GM23338 (cell line): ENCODE data around the gene ERC2. TPM values are rescaled to one million over a fixed set of nuclear protein-coding genes. Genes with fewer than 3 reads are reported as not detected.

Source experiments
- ATAC-seq: fragments of 200-7000 bp; cut with Tn5 transposase; 3 replicates; pipeline ENCODE4 v1.9.1; 2020
- DNase-seq: peaks from one replicate; pipeline ENCODE4 v3.0.0-alpha.2; 2015; ENCODE audit warnings: low spot score
- H2AFZ ChIP-seq: fragments of 200-600 bp; sonication (generic); 2 replicates; pipeline ENCODE4 v1.8.0; 2016; ENCODE audit warnings: antibody characterized with exemption, mild to moderate bottlenecking, moderate library complexity
- H3F3A ChIP-seq: fragments of 200-600 bp; sonication (generic); replicated peaks from 2 replicates; pipeline ENCODE4 v1.8.0; 2017; ENCODE audit warnings: antibody characterized with exemption, mixed run types, low read depth
- H3K27ac ChIP-seq: fragments of 200-600 bp; sonication (generic); 2 replicates; pipeline ENCODE4 v1.6.1; 2016; ENCODE audit warnings: low read depth
- H3K27me3 ChIP-seq: fragments of 200-600 bp; sonication (generic); 2 replicates; pipeline ENCODE4 v1.8.0; 2016; ENCODE audit warnings: mild to moderate bottlenecking, mixed run types, moderate library complexity; ENCODE audit not compliant: insufficient read depth
- H3K36me3 ChIP-seq: fragments of 200-600 bp; sonication (generic); 2 replicates; pipeline ENCODE4 v1.8.0; 2016; ENCODE audit warnings: mild to moderate bottlenecking; ENCODE audit not compliant: insufficient read depth
- H3K4me1 ChIP-seq: fragments of 200-600 bp; sonication (generic); 2 replicates; pipeline ENCODE4 v1.8.0; 2016; ENCODE audit warnings: mild to moderate bottlenecking, moderate library complexity; ENCODE audit not compliant: insufficient read depth
- H3K4me2 ChIP-seq: fragments of 200-600 bp; sonication (generic); 2 replicates; pipeline ENCODE4 v1.7.1; 2017; ENCODE audit warnings: mixed run types
- H3K4me3 ChIP-seq: fragments of 200-600 bp; sonication (generic); 2 replicates; pipeline ENCODE4 v1.6.1; 2016; ENCODE audit warnings: mixed run types
- H3K79me2 ChIP-seq: fragments of 200-600 bp; sonication (generic); replicated peaks from 2 replicates; pipeline ENCODE4 v1.8.0; 2017; ENCODE audit warnings: mild to moderate bottlenecking; ENCODE audit not compliant: insufficient read depth
- H3K9me2 ChIP-seq: fragments of 200-600 bp; sonication (generic); 2 replicates; pipeline ENCODE4 v1.8.0; 2017; ENCODE audit not compliant: insufficient read depth
- H4K20me1 ChIP-seq: fragments of 200-600 bp; sonication (generic); replicated peaks from 2 replicates; pipeline ENCODE4 v1.8.0; 2017; ENCODE audit warnings: mild to moderate bottlenecking; ENCODE audit not compliant: insufficient read depth
- H3K27ac Mint-ChIP-seq: 2 replicates; pipeline ENCODE4 v1.8.0; 2020; ENCODE audit warnings: inconsistent platforms, mild to moderate bottlenecking, moderate library complexity, mixed read lengths
- H3K27me3 Mint-ChIP-seq: 3 replicates; pipeline ENCODE4 v1.8.0; 2022; ENCODE audit warnings: low read depth, mild to moderate bottlenecking, moderate library complexity, mixed read lengths, inconsistent platforms; ENCODE audit not compliant: insufficient read depth, poor library complexity
- H3K36me3 Mint-ChIP-seq: 3 replicates; pipeline ENCODE4 v1.8.0; 2021; ENCODE audit warnings: low read depth, mild to moderate bottlenecking, inconsistent platforms, moderate library complexity, mixed read lengths
- H3K4me1 Mint-ChIP-seq: 3 replicates; pipeline ENCODE4 v1.8.0; 2020; ENCODE audit warnings: mild to moderate bottlenecking, inconsistent platforms, mixed read lengths
- H3K4me3 Mint-ChIP-seq: 3 replicates; pipeline ENCODE4 v1.8.0; 2021; ENCODE audit warnings: moderate library complexity, mild to moderate bottlenecking, inconsistent platforms, mixed read lengths
- H3K9me3 Mint-ChIP-seq: 3 replicates; pipeline ENCODE4 v1.8.0; 2020; ENCODE audit warnings: moderate library complexity, mild to moderate bottlenecking, inconsistent platforms, mixed read lengths
- CREB1 ChIP-seq: fragments of 250-450 bp; sonication (Bioruptor Pico); IDR thresholded peaks from 2 replicates; pipeline ENCODE4 v1.5.0; 2020; ENCODE audit warnings: low read depth, mild to moderate bottlenecking, moderate library complexity
- CTCF ChIP-seq, 2 experiments: fragments of 200-600 bp in 1 of 2; sonication (generic) in 1 of 2; conservative IDR thresholded peaks; 2 replicates each; pipeline versions ENCODE4 v1.5.1 to v1.6.1; 2016 to 2017; ENCODE audit warnings: antibody characterized with exemption in 2 of 2, low read depth in 2 of 2, mild to moderate bottlenecking in 2 of 2, moderate library complexity in 1 of 2
- ETS1 ChIP-seq: IDR thresholded peaks from 2 replicates; pipeline ENCODE4 v1.6.1; 2016; ENCODE audit warnings: antibody characterized with exemption
- EZH2 ChIP-seq: fragments of 200-600 bp; sonication (generic); IDR thresholded peaks from one replicate; pipeline ENCODE4 v1.8.0; 2017; ENCODE audit warnings: antibody characterized with exemption, mild to moderate bottlenecking, low read depth; ENCODE audit not compliant: unreplicated experiment
- EZH2phosphoT487 ChIP-seq: fragments of 200-600 bp; sonication (generic); IDR thresholded peaks from one replicate; pipeline ENCODE4 v1.8.1; 2018; ENCODE audit warnings: antibody characterized with exemption; ENCODE audit not compliant: unreplicated experiment
- JUNB ChIP-seq: IDR thresholded peaks from one replicate; pipeline ENCODE4 v1.6.1; 2016; ENCODE audit warnings: antibody characterized with exemption; ENCODE audit not compliant: unreplicated experiment
- NANOG ChIP-seq: IDR thresholded peaks from 2 replicates; pipeline ENCODE4 v1.6.1; 2016; ENCODE audit warnings: antibody characterized with exemption, borderline replicate concordance
- POLR2AphosphoS5 ChIP-seq: IDR thresholded peaks from 2 replicates; pipeline ENCODE4 v1.6.1; 2016; ENCODE audit warnings: antibody characterized with exemption, low read depth
- REST ChIP-seq: IDR thresholded peaks from one replicate; pipeline ENCODE4 v1.6.1; 2018; ENCODE audit warnings: antibody characterized with exemption; ENCODE audit not compliant: unreplicated experiment
- STAT1 ChIP-seq: IDR thresholded peaks from one replicate; pipeline ENCODE4 v1.6.1; 2016; ENCODE audit warnings: antibody characterized with exemption; ENCODE audit not compliant: unreplicated experiment
- ZNF114 ChIP-seq: fragments of 250-450 bp; sonication (Bioruptor Pico); IDR thresholded peaks from 2 replicates; pipeline ENCODE4 v1.5.0; 2020; ENCODE audit warnings: mild to moderate bottlenecking, moderate library complexity
- ZNF331 ChIP-seq: fragments of 250-450 bp; sonication (Bioruptor Pico); IDR thresholded peaks from 2 replicates; pipeline ENCODE4 v1.5.0; 2020; ENCODE audit warnings: low read depth, mild to moderate bottlenecking, moderate library complexity
- polyA plus RNA-seq: library from polyadenylated mRNA; unstranded; fragments of >200 nt; fragmentation: Nextera tagmentation; extraction: Ambion mirVana; gene quantifications from 2 replicates; pipeline ENCODE4 v1.2.1, GENCODE V29; 2016
- total RNA-seq: library from RNA; depleted of rRNA; stranded (reverse); fragments of >200 nt; shearing (Covaris generic); gene quantifications from 2 replicates; pipeline ENCODE4 v1.2.3, GENCODE V29; 2014

Gene ERC2
- total and polyA plus RNA-seq, 2 experiments from 2014 or later, result 11.8 to 13.7 TPM

- Mint-ChIP-seq H3K4me3 (peak overlapping the region; percentile 39), H3K27ac (peak overlapping the region; percentile 74), H3K9me3 (no peaks in the 10 kb centered on the region), H3K27me3 (peaks cover 2% of the 10 kb centered on the region), H3K4me1 (peaks cover 63% of the 10 kb centered on the region), H3K36me3 (peaks cover 4% of the 10 kb centered on the region; the same call in 1 of the 3 replicates)
- Histone ChIP-seq H3K4me1 (peaks cover 32% of the 10 kb centered on the region), H3K79me2 (no peaks in the 10 kb centered on the region), H3F3A (no peaks in the 10 kb centered on the region), H3K36me3 (no peaks in the 10 kb centered on the region), H3K4me3 (peak overlapping the region; percentile 22; the same call in 1 of the 2 replicates), H4K20me1 (no peaks in the 10 kb centered on the region), H2AFZ (no peak overlapping the region), H3K4me2 (peak overlapping the region; percentile 61), H3K27me3 (no peaks in the 10 kb centered on the region), H3K9me2 (peaks cover 10% of the 10 kb centered on the region), H3K27ac (peak overlapping the region; percentile 84)
- no peak for TF ChIP-seq ZNF331
- no peak for TF ChIP-seq ZNF114
- no peak for TF ChIP-seq CTCF (conservative IDR thresholded peaks at IDR 0.05; ENCODE audit: low read depth in 2 of 2)
- TF ChIP-seq POLR2AphosphoS5, result no peak
- no peak for TF ChIP-seq JUNB
- DNase-seq (peak; percentile 78), ATAC-seq (peak; percentile 94)
Measured at GRCh38 chr3:55690726-55691125, 777.5 kb downstream of the ERC2 start.

GRCh38 chr3:55690177-55690576, 778.1 kb downstream of the ERC2 start:
- Mint-ChIP-seq H3K4me1 (peaks cover 60% of the 10 kb centered on the region), H3K9me3 (no peaks in the 10 kb centered on the region), H3K27ac (peak overlapping the region; percentile 74; the same call in 1 of the 2 replicates), H3K27me3 (peaks cover 2% of the 10 kb centered on the region), H3K4me3 (0 out of 3 replicates have a peak overlapping the region, but pooled peaks have one; percentile 39), H3K36me3 (peaks cover 4% of the 10 kb centered on the region; the same call in 1 of the 3 replicates)
- DNase-seq, result peak; percentile 27
- H3F3A ChIP-seq, result no peaks in the 10 kb centered on the region
- H3K4me1 ChIP-seq, result peaks cover 32% of the 10 kb centered on the region
- peak overlapping the region; percentile 61 for H3K4me2 ChIP-seq
- H3K9me2 ChIP-seq, result peaks cover 10% of the 10 kb centered on the region
- H3K4me3 ChIP-seq, result peak overlapping the region; percentile 22; the same call in 1 of the 2 replicates
- no peaks in the 10 kb centered on the region for H4K20me1 ChIP-seq
- no peaks in the 10 kb centered on the region for H3K27me3 ChIP-seq
- no peaks in the 10 kb centered on the region for H3K36me3 ChIP-seq
- H3K27ac ChIP-seq, result peak overlapping the region; percentile 13; the same call in 1 of the 2 replicates
- H3K79me2 ChIP-seq, result no peaks in the 10 kb centered on the region
- ATAC-seq, result peak; percentile 56
- no peak overlapping the region for H2AFZ ChIP-seq
- TF ChIP-seq POLR2AphosphoS5 (no peak), EZH2 (no peak), JUNB (no peak), STAT1 (no peak), NANOG (no peak), ZNF114 (no peak), CREB1 (CRISPR knock-in tag) (no peak), EZH2phosphoT487 (no peak), REST (no peak), ETS1 (no peak), ZNF331 (no peak)
